8988T (cell line): ENCODE data around the gene CBFA2T3.

Experiments
- DNase-seq: peaks from one replicate; pipeline ENCODE4 v3.0.0; 2011

CBFA2T3 gene

GRCh38 chr16:88936556-88937205 is 40.3 kb downstream of the CBFA2T3 start:
- no peak for DNase-seq

- DNase-seq, result peak; percentile 94
Measured at GRCh38 chr16:88936008-88936555, 40.9 kb downstream of the CBFA2T3 start.

GRCh38 chr16:88934066-88934667 is 42.8 kb downstream of the CBFA2T3 start:
- DNase-seq, result no peak

GRCh38 chr16:88932929-88933328 is 44.1 kb downstream of the CBFA2T3 start:
- DNase-seq, result no peak

- no peak for DNase-seq
Measured at GRCh38 chr16:88931936-88932335, 45.1 kb downstream of the CBFA2T3 start.

GRCh38 chr16:88931373-88931900 is 45.6 kb downstream of the CBFA2T3 start:
- DNase-seq, result no peak

- no peak for DNase-seq
Measured at GRCh38 chr16:88930716-88931115, 46.3 kb downstream of the CBFA2T3 start.

GRCh38 chr16:88929091-88929445 is 47.9 kb downstream of the CBFA2T3 start:
- DNase-seq, result no peak

GRCh38 chr16:88928405-88929090 is 48.5 kb downstream of the CBFA2T3 start:
- DNase-seq, result no peak

GRCh38 chr16:88927661-88928060 is 49.3 kb downstream of the CBFA2T3 start:
- DNase-seq, result no peak

GRCh38 chr16:88927010-88927409 is 50.0 kb downstream of the CBFA2T3 start:
- no peak for DNase-seq

- DNase-seq, result peak; percentile 97
Measured at GRCh38 chr16:88926374-88926990, 50.5 kb downstream of the CBFA2T3 start.

GRCh38 chr16:88925540-88925887 is 51.5 kb downstream of the CBFA2T3 start:
- DNase-seq, result no peak

GRCh38 chr16:88924834-88925539 is 52.0 kb downstream of the CBFA2T3 start:
- peak; percentile 99 for DNase-seq

- DNase-seq, result no peak
Measured at GRCh38 chr16:88923926-88924833, 52.8 kb downstream of the CBFA2T3 start.

- DNase-seq, result no peak
Measured at GRCh38 chr16:88923450-88923849, 53.6 kb downstream of the CBFA2T3 start.

- no peak for DNase-seq
Measured at GRCh38 chr16:88922826-88923410, 54.1 kb downstream of the CBFA2T3 start.

GRCh38 chr16:88922114-88922825 is 54.7 kb downstream of the CBFA2T3 start:
- no peak for DNase-seq

- DNase-seq, result no peak
Measured at GRCh38 chr16:88921591-88921990, 55.4 kb downstream of the CBFA2T3 start.
